Raji (cell line): ENCODE measurements around the gene CNDP1.

Source experiments
- POLR2A ChIP-seq: IDR thresholded peaks from 2 replicates; pipeline ENCODE4 v1.6.1; 2011; ENCODE audit warnings: low read depth, low read length, control low read depth; ENCODE audit not compliant: insufficient read depth

Gene CNDP1

GRCh38 chr18:74573053-74573452 lies 38.8 kb downstream of the CNDP1 start:
- TF ChIP-seq POLR2A = no peak

GRCh38 chr18:74574916-74575315 lies 40.6 kb downstream of the CNDP1 start:
- no peak for TF ChIP-seq POLR2A

GRCh38 chr18:74577019-74577418 lies 42.7 kb downstream of the CNDP1 start:
- TF ChIP-seq POLR2A = no peak

GRCh38 chr18:74579496-74580065 lies 45.3 kb downstream of the CNDP1 start:
- no peak for TF ChIP-seq POLR2A

GRCh38 chr18:74582642-74583041 lies 48.3 kb downstream of the CNDP1 start:
- TF ChIP-seq POLR2A = no peak

GRCh38 chr18:74587441-74587840 lies 53.1 kb downstream of the CNDP1 start:
- TF ChIP-seq POLR2A = no peak

- TF ChIP-seq POLR2A = no peak
These were observed 54.7 kb downstream of the CNDP1 start for GRCh38 chr18:74589021-74589420.

GRCh38 chr18:74589811-74590210 lies 55.5 kb downstream of the CNDP1 start:
- TF ChIP-seq POLR2A = no peak

- TF ChIP-seq POLR2A = no peak
These were observed 56.4 kb downstream of the CNDP1 start for GRCh38 chr18:74590671-74591070.

- TF ChIP-seq POLR2A = no peak
These were observed 61.1 kb downstream of the CNDP1 start for GRCh38 chr18:74595431-74595830.

GRCh38 chr18:74597034-74597661 lies 62.8 kb downstream of the CNDP1 start:
- TF ChIP-seq POLR2A = peak; percentile 27; the same call in 1 of the 2 replicates

GRCh38 chr18:74597662-74598349 lies 63.5 kb downstream of the CNDP1 start, which contains the start of gene ZNF407:
ZNF407 (plus strand) TSS chr18:74597870; CDS start chr18:74631020, 33,150 bp downstream.
- TF ChIP-seq POLR2A = peak; percentile 56

GRCh38 chr18:74598350-74599001 lies 64.2 kb downstream of the CNDP1 start:
- TF ChIP-seq POLR2A = peak; percentile 43; the same call in 1 of the 2 replicates

GRCh38 chr18:74604361-74604760 lies 70.1 kb downstream of the CNDP1 start:
- TF ChIP-seq POLR2A = no peak

- TF ChIP-seq POLR2A = no peak
These were observed 70.5 kb downstream of the CNDP1 start for GRCh38 chr18:74604774-74605173.

- TF ChIP-seq POLR2A = no peak
These were observed 74.4 kb downstream of the CNDP1 start for GRCh38 chr18:74608681-74609080.
